H7 (cell line): ENCODE data around the gene RAB11FIP3. TPM values are rescaled to one million over a fixed set of nuclear protein-coding genes. Genes with fewer than 3 reads are reported as not detected.
A peak's percentile ranks its signal among the peaks of the same experiment; 100 is the strongest.

Source experiments
- DNase-seq: peaks from one replicate; pipeline ENCODE4 v3.0.0; 2012
- H3K27me3 ChIP-seq: 2 replicates; pipeline ENCODE4 v1.6.0; 2011; ENCODE audit warnings: mild to moderate bottlenecking, low read length; ENCODE audit not compliant: control insufficient read depth, insufficient read depth
- H3K36me3 ChIP-seq: replicated peaks from 2 replicates; pipeline ENCODE4 v1.5.1; 2011; ENCODE audit warnings: low read length; ENCODE audit not compliant: control insufficient read depth, insufficient read depth
- H3K4me3 ChIP-seq: 2 replicates; pipeline ENCODE4 v1.5.1; 2011; ENCODE audit warnings: low read depth, mild to moderate bottlenecking, control low read depth, low read length, moderate library complexity; ENCODE audit not compliant: insufficient read depth
- total RNA-seq: library from RNA; depleted of rRNA; stranded (reverse); fragments of >200 nt; shearing (Covaris generic); gene quantifications from 2 replicates; pipeline ENCODE4 v1.2.3, GENCODE V29; 2014

The RAB11FIP3 gene
- total RNA-seq, 1 experiment from 2014 or later: 27.9 TPM

DNA sequence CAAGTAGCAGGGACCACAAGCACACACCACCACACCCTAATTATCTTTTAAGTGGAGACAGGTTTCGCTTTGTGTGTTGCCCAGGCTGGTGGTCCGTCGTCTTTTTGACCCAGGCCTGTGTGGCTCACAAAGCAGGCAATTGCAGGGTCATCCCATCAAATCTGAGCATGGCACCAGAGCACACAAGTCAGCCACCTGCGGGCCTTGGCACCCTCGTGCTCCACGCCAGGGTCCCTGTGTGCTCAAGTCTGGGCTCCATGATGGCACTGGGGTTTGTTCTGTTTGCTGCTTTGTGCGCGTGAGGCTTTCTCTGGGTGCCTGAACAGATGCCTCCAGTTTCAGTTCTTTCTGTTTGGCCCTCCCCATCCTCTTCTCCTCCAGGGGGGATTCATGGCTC is 99.7 kb downstream of the RAB11FIP3 start:
- no peaks in the 10 kb centered on the region for H3K27me3 ChIP-seq
- no peak for DNase-seq
- H3K36me3 ChIP-seq: peaks cover 2% of the 10 kb centered on the region; the same call in 1 of the 2 replicates
- H3K4me3 ChIP-seq: no peak overlapping the region

DNA sequence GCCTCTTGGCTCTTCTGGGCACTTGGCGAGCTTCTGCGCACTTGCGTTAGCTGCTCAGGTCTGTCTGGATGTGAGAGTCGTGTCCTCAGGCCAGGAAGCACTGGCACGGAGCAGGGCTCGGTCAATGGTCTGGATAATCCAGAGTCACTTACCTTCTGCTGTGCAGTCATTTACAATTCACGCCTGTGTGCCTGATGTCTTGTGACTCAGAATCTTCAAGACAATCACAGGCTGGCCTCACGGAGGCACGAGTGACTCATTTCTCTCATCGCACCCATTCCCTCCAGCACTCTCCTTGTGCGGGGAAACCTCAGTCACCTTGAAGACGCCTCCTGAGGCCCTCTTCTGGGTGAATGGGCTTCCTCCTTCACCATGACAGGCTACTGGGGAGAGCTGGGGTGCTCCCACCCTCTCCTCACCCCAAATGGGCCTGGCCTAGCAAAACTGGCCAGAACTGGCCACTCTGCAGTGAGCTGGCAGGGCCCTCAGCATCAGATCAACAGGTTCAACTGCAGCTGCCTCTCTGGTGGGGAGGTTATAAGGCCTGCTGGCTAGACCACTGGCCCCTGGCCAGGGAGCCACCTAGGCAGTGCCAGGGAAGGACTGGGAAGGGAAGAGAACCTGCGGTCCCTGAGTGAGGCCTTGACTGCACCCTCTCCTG is 100.2 kb downstream of the RAB11FIP3 start:
- H3K4me3 ChIP-seq: no peak overlapping the region
- DNase-seq: no peak

DNA sequence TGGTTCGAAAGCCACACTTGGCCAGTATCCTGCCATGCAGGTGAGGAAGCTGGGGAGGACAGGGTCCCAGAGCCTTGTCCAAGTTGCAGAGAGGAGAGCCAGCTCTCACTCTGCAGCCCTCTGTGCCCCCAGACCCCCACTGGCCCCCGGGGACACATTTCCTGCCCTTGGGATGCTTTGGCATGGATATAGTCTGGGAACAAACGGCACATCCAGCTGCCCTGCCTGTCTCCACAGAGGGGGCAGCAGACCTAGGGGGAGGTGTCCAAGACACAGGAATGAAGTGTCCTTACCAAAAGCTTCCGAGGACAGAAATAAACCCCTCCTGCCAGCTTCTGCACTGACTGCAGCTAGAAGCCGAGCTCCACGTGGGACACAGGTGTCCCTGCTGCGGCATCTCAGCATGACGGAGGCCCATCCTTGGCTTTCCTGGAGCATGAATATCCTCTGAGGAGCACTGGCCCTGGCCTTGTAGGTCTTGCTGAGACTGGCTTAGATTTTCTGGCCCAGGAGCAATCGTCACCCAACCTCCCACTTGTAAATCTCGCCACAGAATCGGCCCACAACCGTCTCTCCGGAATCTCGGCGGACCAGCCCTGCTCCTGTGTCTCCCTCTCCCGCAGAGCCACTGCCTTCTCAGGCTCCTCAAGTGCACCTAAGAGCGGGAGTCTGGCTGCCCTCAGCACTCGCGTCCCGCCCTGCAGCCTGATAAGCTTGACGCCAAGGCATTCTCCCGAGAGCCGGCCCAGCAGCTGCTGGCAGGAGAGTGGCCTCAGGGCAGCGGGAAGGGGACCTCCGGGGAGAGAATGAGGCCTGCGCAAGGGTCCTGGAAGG is 100.9 kb downstream of the RAB11FIP3 start:
- Histone ChIP-seq H3K36me3 (peaks cover 2% of the 10 kb centered on the region; the same call in 1 of the 2 replicates), H3K27me3 (no peaks in the 10 kb centered on the region), H3K4me3 (peak overlapping the region; percentile 84)
- peak; percentile 88 for DNase-seq

More for the DNA sequence above, 100.2 kb downstream of the RAB11FIP3 start:
- Histone ChIP-seq H3K27me3 (no peaks in the 10 kb centered on the region), H3K36me3 (peaks cover 2% of the 10 kb centered on the region; the same call in 1 of the 2 replicates)

DNA sequence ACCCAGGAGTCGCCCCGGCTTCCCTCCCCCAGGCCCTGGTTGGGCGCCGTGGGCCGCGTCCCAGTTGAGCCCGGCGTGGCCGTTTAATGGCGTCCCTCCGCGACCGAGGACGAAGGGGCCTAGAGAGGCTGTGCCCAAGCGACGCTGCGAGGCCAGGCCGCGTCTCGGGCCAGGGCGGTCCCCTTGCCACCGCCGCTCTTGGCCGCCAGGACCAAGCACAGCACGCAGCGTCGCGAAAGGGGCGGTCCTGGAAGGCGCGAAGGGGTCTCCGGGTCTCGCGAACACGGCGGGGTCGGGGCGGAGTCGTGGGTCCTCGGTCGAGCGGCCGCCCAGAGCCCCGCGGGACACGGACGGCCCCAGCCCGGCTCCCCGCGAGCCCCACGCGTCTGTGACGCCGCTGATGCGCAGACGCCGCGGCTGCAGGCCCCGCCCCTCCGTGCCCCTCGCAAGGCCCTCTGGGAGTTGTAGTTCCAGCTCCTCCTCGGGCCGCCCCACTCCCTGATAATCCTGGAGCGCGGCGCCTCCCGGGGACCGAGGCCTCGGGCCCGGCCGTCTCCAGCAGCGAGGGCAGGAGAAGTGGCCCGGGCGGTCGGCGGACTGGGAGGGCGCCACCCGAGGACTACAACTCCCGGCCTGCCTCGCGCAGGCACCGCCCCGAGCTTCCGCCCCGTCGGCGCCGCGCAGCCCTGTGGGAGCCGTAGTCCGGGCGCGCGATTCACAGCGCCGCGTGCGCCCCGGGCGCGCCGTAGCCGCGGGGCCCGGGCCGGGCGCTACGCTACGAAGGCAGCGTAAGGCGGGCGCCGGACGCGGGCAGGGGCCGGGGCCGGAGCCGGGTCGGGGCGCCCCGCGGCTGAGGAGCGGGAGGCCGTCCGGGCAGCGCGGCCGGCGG is 101.8 kb downstream of the RAB11FIP3 start, which contains the start of gene CAPN15:
CAPN15 (plus strand) TSS at position 698 of the 889 bp plus-strand sequence. CDS start 19,127 bp downstream, outside the sequence.
- Histone ChIP-seq H3K27me3 (no peaks in the 10 kb centered on the region), H3K36me3 (peaks cover 2% of the 10 kb centered on the region; the same call in 1 of the 2 replicates), H3K4me3 (peak within 1 kb of the TSS; percentile 84)
- DNase-seq: peak; percentile 97

DNA sequence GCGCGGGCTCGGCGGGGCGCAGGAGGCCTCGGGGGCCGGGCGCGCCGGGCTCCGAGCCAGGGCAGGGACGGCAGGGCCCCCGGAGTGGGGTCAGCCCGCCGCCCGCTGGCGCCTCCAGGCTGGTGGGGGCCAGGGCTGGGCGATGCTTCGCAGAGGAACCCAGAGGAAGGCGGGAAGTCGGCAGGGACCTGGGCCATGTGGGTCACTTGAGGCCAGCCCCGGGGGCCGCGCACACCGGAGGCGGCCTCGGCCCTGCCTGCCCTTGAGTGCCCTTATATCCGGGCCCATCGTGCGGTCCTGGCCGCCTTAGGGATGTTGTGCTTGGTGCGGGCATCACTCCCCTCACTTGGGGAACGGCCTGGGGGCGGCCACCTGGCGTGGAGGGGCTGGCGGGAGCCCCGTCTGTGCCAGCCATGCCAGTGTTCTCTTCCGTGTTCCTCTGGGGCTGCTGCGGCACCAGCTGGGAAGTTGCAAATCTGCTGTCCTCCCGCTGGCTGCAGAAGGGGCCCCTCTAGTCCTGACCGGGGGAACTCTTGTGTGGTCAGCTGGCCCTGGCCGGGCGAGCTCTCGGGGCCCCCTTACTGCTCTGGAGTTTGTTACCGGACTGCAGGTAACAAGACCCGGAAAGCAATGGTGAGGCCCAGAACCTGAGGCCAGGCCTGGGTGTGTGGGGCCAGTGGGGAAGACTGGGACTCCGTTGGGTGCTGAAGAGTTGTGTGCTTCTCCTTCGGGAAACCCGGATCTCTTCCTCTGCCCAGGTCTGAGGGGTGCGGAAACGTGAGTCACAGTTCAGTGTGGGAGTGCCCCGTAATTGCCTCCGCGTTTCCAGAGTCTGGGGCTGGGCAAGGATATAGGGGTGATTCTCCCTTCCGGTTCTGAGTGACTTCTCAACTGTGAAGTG is 102.9 kb downstream of the RAB11FIP3 start:
- Histone ChIP-seq H3K27me3 (no peaks in the 10 kb centered on the region), H3K36me3 (peaks cover 2% of the 10 kb centered on the region; the same call in 1 of the 2 replicates), H3K4me3 (peak overlapping the region; percentile 76)
- peak; percentile 84 for DNase-seq

DNA sequence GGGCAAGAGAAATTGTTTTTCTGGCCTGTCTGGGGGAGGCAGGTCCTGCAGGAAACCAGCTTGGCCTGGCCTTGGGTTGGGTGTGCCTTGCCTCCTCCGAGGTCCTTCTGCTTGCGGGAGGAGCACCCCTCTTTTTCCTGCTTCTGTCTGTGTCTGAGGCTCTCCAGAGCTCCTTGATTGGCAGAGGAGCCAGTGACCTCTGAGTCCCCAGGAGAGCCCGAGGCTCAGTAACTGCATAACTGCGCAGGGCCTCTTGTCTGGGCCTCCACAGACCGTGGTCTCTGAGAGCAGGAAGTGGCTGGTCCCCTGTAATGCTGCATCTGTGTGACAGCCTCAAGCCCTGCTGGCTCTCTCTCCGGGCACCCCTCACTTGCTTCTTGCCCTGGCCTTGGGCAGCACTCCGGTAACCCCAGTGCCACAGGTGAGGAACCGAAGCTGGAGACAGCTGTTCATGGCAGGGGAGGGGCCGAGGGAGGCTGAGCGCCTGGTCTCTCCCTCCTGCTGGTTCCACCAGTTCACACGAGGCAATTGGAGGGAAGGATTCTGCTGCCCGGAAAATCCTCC is 103.6 kb downstream of the RAB11FIP3 start:
- H3K27me3 ChIP-seq: no peaks in the 10 kb centered on the region
- H3K36me3 ChIP-seq: peaks cover 2% of the 10 kb centered on the region; the same call in 1 of the 2 replicates
- peak overlapping the region; percentile 76 for H3K4me3 ChIP-seq
- no peak for DNase-seq

DNA sequence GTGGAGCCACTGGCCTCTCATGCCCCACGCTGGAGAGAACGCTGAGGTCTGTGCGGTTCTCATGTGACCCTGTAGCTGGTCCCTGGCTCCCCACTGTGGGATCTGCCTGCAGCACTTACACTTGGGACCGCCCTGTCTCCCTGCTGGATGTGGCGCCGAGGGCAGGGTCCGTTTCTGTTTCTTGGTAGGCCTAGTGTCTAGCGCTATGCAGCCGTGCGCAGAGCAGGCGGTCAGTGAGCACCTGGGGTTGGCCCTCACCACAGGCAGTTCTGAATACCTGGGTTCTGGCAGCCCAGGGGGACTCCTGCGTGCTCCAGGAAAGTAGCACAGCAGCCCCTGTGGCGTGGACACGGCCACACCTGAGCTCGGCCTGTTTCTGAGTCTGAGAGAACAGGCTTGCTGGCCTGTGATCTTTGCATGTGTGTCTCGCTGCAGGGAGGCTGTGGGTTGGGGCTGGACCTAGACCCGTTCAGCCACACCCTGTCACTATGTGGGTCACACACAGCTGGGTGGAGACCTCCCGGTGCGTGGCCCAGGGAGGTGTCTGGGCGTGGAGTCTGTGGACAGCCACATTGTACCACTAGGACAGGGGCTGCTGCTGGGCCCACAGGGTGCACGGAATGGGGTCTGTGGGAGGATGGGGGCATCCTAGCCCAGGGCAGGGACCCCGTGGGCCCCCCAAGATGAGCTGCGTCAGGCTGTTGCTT is 104.8 kb downstream of the RAB11FIP3 start:
- Histone ChIP-seq H3K36me3 (peaks cover 2% of the 10 kb centered on the region; the same call in 1 of the 2 replicates), H3K4me3 (no peak overlapping the region), H3K27me3 (no peaks in the 10 kb centered on the region)
- DNase-seq: no peak

DNA sequence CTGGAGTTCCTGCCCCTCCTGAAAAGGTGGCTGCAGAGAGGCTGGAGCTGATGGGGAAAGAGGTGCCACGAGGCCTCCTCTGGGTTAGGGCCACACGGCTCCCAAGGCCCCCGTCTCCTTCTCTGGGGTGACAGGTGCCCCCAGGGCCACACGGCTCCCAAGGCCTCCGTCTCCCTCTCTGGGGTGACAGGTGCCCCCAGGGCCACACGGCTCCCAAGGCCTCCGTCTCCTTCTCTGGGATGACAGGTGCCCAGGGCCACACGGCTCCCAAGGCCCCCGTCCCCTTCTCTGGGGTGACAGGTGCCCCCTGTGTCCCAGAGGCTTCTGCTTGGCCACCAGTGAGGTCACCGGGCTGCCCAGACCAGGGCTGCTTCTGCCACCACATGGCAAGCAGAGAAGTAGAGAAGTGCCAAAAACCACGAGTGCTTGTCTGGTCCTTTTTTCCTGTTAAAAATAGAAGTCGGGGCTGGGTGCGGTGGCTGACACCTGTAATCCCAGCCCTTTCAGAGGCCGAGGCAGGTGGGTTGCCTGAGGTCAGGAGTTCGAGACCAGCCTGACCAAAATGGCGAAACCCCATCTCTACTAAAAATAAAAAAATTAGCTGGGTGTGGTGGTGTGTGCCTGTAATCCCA is 106.2 kb downstream of the RAB11FIP3 start:
- no peaks in the 10 kb centered on the region for H3K27me3 ChIP-seq

DNA sequence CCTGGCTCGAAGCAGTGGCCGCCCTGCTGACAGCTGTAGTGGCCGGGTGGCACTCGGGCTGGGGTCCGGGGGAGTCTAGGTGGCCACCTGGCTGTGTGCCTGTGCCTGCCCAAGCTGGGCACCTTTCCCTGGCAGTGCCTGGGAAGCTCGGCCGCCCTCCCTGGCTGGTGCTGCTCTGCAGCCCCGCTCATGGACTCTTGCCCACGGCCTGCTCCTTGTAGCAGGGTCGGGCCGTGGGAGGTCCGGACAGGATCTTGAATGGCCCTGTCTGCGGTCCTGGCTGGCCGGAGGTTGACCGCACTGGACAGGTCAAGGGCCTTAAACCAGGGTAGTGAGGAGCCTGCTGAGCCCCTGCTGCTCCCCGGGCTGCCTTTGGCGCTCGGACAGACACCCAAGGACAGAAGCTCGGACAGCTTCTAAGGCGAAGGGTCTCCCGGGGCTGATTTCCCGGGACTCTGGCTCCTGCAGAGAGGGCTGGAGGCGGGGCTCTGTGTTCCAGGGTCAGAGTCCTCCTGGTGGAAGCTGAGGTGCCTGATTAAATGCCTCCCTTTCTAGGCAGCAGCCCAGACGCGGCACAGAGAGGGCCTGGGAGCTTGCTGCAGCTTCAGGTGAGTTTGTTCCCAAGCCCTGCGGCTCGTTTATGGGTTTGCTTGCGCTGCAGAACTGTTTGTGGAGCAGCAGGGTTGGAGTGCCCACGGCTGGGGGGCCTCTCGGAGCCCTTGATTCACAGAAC is 108.1 kb downstream of the RAB11FIP3 start:
- Histone ChIP-seq H3K27me3 (no peaks in the 10 kb centered on the region), H3K36me3 (peaks cover 2% of the 10 kb centered on the region), H3K4me3 (no peak overlapping the region)
- peak; percentile 90 for DNase-seq

More for the DNA sequence above, 106.2 kb downstream of the RAB11FIP3 start:
- DNase-seq: no peak
- Histone ChIP-seq H3K4me3 (no peak overlapping the region), H3K36me3 (peaks cover 2% of the 10 kb centered on the region)

DNA sequence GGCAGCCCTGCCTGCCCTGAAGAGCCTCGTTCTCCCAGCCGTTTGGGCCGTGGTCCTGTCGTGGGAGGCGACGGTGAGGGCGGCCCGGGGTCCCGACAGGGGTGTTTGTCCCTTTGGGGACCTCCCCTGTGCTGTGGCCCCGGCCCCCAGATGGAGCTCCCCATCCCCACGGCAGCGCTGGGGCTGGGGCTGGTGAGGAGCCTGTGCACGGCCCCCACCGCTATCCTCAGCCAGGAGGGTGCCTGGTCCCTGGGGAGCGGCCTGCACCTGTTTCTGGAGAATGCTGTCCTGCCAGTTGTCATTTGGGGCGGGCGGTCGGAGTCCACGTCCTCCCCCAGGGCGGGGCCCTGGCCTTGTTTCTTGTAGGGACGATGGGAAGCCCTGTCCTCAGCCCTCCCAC is 108.7 kb downstream of the RAB11FIP3 start:
- H3K4me3 ChIP-seq: no peak overlapping the region
- DNase-seq: peak; percentile 73
- H3K36me3 ChIP-seq: peaks cover 2% of the 10 kb centered on the region
- no peaks in the 10 kb centered on the region for H3K27me3 ChIP-seq

DNA sequence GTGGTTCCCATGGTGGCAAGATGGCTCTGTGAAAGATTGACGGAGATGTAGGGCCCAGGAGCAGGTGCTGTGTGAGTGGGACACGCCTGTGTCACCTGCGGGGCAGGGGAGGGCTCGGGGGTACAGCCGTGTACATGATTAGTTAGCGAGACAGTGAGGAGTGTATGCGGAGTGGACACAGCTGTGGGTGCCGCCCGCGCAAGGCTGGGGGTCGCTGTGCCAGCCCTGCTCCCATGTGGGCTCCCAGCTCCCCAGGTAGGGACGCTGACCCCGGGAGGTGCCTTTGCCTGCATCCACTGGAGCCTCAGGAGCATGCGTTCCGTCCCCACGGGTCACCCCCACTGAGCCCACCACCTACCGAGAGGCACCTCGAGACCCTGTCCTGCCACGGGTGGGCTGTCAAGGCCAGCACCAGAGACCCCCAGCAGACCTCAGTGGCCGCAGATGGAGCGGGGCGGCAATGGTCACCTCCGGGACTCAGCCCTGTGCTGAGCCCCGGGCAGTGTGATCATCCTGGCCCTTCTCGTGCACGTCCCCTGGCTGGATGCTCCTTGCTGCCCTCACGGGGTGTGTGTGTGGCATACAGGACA is 109.5 kb downstream of the RAB11FIP3 start:
- peak; percentile 72 for DNase-seq
- H3K36me3 ChIP-seq: peaks cover under 1% of the 10 kb centered on the region
- no peak overlapping the region for H3K4me3 ChIP-seq
- H3K27me3 ChIP-seq: no peaks in the 10 kb centered on the region
